Gastrocnemius medialis (tissue), 4 donors: Measurements from ENCODE around the gene MAPK1. TPM values are rescaled to one million over a fixed set of nuclear protein-coding genes. Genes with fewer than 3 reads are reported as not detected.
"Not testable (repeated sequence)": the region's sequence is repeated elsewhere in the genome, so short reads cannot be mapped to it uniquely, and the experiment has no call there.

Experiments
- ATAC-seq, 2 donors: fragments of 150-250 bp; one replicate each; pipeline ENCODE4 v1.9.1; 2016
- DNase-seq, 2 donors: peaks; one replicate each; pipeline ENCODE4 v3.0.0-alpha.2; 2019
- H3K27ac ChIP-seq, 4 donors: fragments of 200-600 bp; sonication (generic); 1 replicate in 1 of 4; 2 replicates in 3 of 4; pipeline ENCODE4 v1.5.1; 2016 to 2018; ENCODE audit warnings: mild to moderate bottlenecking in 2 of 4, moderate library complexity in 1 of 4
- H3K27me3 ChIP-seq, 3 donors: fragments of 200-600 bp; sonication (generic) in 2 of 3; 1 replicate in 1 of 3; 2 replicates in 2 of 3; pipeline versions ENCODE4 v1.5.1 to v1.6.0; 2016 to 2019; ENCODE audit warnings: mild to moderate bottlenecking in 1 of 3, moderate library complexity in 1 of 3
- H3K36me3 ChIP-seq, 2 donors: fragments of 200-600 bp; sonication (generic) in 1 of 2; one replicate each; pipeline ENCODE4 v1.5.1; 2017 to 2018
- H3K4me1 ChIP-seq, 2 donors: fragments of 200-600 bp; sonication (generic) in 1 of 2; one replicate each; pipeline ENCODE4 v1.5.1; 2016 to 2017; ENCODE audit warnings: mild to moderate bottlenecking in 2 of 2
- H3K4me3 ChIP-seq, 4 donors: fragments of 200-600 bp; sonication (generic) in 3 of 4; 1 replicate in 1 of 4; 2 replicates in 3 of 4; pipeline ENCODE4 v1.5.1; 2016 to 2019; ENCODE audit warnings: mild to moderate bottlenecking in 2 of 4
- H3K9me3 ChIP-seq, 3 donors: fragments of 200-600 bp; sonication (generic) in 2 of 3; 1 replicate in 1 of 3; 2 replicates in 2 of 3; pipeline ENCODE4 v1.5.1; 2016 to 2019
- POLR2A ChIP-seq, 2 donors: fragments of 450-650 bp; IDR thresholded peaks; one replicate each; pipeline ENCODE4 v1.6.1; 2017; ENCODE audit warnings: antibody characterized with exemption in 2 of 2, mild to moderate bottlenecking in 2 of 2, moderate library complexity in 2 of 2
- in situ Hi-C, 4 donors: fragments of 200-750 bp; cut with MboI; loops; one replicate each; pipeline versions ENCODE4 v1.15.0 to v1.8.0; 2017; ENCODE audit warnings: low sequenced_read_pairs in 4 of 4
- intact Hi-C: fragments of 100-400 bp; cut with DNase I; formaldehyde crosslinking; loops from one replicate; pipeline ENCODE4 v1.15.1; 2023; ENCODE audit warnings: low total_unique reads
- total RNA-seq, 4 donors: library from RNA; depleted of rRNA; stranded (reverse); fragments of >200 nt; gene quantifications; one replicate each; pipeline versions ENCODE4 v1.1.0 to v1.2.3, GENCODE V29; 2016
- TF ChIP-seq, protein P1 (sequence below), 5 experiments: fragments of 450-650 bp in 3 of 5; fragments of 200-600 bp in 2 of 5; sonication (generic) in 2 of 5; IDR thresholded peaks in 4 of 5; conservative IDR thresholded peaks in 1 of 5; 1 replicate in 4 of 5; 2 replicates in 1 of 5; pipeline ENCODE4 v1.5.1; 2016 to 2019; ENCODE audit warnings: antibody characterized with exemption in 5 of 5, mild to moderate bottlenecking in 3 of 5, moderate library complexity in 3 of 5

The MAPK1 gene
- total RNA-seq, 4 donors from 2014 or later, result 39.8 to 79.5 (median 57.2) TPM

DNA sequence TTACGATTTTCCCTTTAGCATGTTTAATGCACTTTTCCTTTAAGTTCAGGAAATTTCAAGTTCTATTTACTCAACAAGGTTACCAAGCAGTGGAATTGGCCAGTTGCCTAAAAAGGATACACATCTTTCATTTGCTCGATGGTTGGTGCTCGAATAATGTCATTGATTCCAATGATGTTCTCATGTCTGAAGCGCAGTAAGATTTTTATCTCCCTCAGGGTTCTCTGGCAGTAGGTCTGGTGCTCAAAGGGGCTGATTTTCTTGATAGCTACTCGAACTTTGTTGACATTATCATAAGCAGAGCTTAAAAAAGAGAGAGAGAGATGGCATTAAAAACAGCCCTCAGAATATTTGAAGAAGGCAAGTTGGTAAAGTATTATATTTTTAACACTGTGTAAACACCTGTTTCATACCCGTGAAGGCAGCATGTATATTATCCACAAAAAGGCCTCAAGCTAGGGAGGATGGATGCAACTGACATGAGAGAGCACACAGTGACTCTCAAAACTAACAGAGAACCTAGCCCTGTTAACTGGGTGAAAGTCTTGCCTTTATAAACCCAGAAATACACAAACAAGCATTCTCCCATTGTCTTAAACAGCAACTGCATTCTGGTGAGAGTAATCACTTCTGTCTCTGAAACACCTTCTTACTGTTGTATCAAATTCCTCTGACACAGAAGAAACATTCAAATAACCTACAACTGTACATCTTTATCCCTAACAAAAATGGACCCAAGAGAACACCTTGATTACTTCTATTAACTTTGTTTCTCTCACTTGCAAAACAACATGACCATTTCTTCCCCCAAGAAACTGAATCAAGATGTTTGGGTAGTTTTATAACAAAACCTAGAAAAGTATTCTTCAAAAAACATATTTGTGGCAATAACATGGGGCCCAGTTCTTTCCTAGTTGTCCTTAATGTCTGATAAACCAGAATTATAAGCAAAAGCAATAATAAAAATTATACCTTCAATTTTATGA, 59.6 kb downstream of the MAPK1 start:
- ATAC-seq (no peak), DNase-seq (no peak)
- no peaks in the 10 kb centered on the region for H3K9me3 ChIP-seq
- peaks cover 5 to 46% of the 10 kb centered on the region in 2 donors for H3K36me3 ChIP-seq
- no peak overlapping the region for H3K27ac ChIP-seq
- no peak overlapping the region for H3K4me3 ChIP-seq
- peaks cover 4 to 11% of the 10 kb centered on the region in 2 donors for H3K4me1 ChIP-seq
- TF ChIP-seq, protein P1, sequence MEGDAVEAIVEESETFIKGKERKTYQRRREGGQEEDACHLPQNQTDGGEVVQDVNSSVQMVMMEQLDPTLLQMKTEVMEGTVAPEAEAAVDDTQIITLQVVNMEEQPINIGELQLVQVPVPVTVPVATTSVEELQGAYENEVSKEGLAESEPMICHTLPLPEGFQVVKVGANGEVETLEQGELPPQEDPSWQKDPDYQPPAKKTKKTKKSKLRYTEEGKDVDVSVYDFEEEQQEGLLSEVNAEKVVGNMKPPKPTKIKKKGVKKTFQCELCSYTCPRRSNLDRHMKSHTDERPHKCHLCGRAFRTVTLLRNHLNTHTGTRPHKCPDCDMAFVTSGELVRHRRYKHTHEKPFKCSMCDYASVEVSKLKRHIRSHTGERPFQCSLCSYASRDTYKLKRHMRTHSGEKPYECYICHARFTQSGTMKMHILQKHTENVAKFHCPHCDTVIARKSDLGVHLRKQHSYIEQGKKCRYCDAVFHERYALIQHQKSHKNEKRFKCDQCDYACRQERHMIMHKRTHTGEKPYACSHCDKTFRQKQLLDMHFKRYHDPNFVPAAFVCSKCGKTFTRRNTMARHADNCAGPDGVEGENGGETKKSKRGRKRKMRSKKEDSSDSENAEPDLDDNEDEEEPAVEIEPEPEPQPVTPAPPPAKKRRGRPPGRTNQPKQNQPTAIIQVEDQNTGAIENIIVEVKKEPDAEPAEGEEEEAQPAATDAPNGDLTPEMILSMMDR (IDR thresholded peaks at IDR 0.05 in 4 of 5, conservative IDR thresholded peaks at IDR 0.05 in 1 of 5), result no peak
- no peak for TF ChIP-seq POLR2A (IDR thresholded peaks at IDR 0.05)
- in situ Hi-C loops (loop anchor here in 1 of 4 donors (10.0 kb wide), 2 partner anchors 47 to 63 kb away; no protein-coding TSS in a partner anchor), intact Hi-C loops (no loop called here)
- H3K27me3 ChIP-seq, result no peaks in the 10 kb centered on the region

DNA sequence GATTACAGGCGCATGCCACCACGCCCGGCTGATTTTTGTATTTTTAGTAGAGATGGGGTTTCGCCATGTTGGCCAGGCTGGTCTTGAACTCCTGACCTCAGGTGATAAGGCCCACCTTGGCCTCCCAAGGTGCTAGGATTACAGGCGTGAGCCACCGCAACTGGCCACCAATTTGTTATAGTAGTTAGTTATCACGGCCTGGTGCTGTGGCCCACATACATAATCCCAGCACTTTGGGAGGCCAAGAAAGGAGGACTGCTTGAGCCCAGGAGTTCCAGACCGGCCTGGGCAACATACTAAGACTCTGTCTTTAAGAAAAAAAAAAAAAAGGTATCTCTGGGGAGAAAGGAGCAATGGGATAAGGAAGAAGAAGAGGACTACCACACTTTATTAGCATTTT, 62.1 kb downstream of the MAPK1 start:
- H3K27me3 ChIP-seq, DNase-seq, H3K4me3 ChIP-seq, ATAC-seq, H3K27ac ChIP-seq, intact Hi-C loops, H3K9me3 ChIP-seq: not testable (repeated sequence)
- in situ Hi-C loops, result loop anchor here in 1 of 4 donors (10.0 kb wide), 2 partner anchors 49 to 61 kb away; no protein-coding TSS in a partner anchor
- Histone ChIP-seq H3K4me1 (peaks cover 4 to 11% of the 10 kb centered on the region in 2 donors), H3K36me3 (peaks cover 5 to 65% of the 10 kb centered on the region in 2 donors)

DNA sequence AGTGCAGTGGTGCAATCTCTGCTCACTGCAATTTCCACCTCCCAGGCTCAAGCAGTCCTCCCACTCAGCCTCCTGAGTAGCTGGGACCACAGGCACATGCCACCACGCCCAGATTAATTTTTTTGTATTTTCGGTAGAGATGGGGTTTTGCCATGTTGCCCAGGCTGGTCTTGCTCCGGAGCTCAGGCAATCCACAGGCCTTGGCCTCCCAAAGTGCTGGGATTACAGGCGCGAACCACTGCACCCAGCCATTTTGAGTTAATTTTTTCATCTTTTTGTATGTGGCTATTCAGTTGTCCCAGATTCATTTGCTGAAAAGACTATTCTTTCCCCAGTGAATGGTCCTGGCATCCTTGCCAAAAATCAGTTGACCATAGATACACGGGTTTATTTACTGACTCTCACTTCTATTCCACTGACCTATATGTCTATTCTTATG, 63.6 kb downstream of the MAPK1 start:
- no peaks in the 10 kb centered on the region for H3K9me3 ChIP-seq
- no peak for ATAC-seq
- no peaks in the 10 kb centered on the region for H3K27me3 ChIP-seq
- in situ Hi-C loops, result loop anchor here in 1 of 4 donors (10.0 kb wide), 2 partner anchors 51 to 59 kb away; no protein-coding TSS in a partner anchor
- DNase-seq, result no peak
- H3K36me3 ChIP-seq, result peaks cover 5 to 75% of the 10 kb centered on the region in 2 donors
- H3K27ac ChIP-seq, result no peak overlapping the region
- TF ChIP-seq POLR2A (IDR thresholded peaks at IDR 0.05), result no peak
- TF ChIP-seq, protein P1 (IDR thresholded peaks at IDR 0.05 in 4 of 5, conservative IDR thresholded peaks at IDR 0.05 in 1 of 5), result no peak
- intact Hi-C loops, result no loop called here
- peaks cover 0 to 11% of the 10 kb centered on the region in 2 donors for H3K4me1 ChIP-seq
- no peak overlapping the region for H3K4me3 ChIP-seq

DNA sequence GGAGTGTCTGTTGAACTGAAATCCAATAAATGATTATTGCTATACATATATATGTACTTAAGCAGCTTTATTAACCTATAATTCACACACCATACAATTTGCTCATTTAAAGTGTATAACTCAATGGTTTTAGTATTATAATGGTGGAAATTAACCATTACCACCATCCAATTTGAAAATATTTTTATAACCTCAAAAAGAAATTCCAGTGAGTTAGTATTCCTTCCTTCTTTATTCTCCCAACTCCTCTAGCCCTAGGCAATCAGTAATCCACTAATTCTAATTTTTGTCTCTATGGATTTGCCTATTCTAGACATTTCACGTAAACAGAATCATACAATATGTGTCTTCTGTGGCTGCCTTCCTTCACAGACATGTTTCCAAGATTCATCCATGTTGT, 64.8 kb downstream of the MAPK1 start:
- ATAC-seq (no peak), DNase-seq (no peak)
- intact Hi-C loops (no loop called here), in situ Hi-C loops (loop anchor here in 1 of 4 donors (10.0 kb wide), 2 partner anchors 52 to 58 kb away; no protein-coding TSS in a partner anchor)
- Histone ChIP-seq H3K4me3 (no peak overlapping the region), H3K9me3 (no peaks in the 10 kb centered on the region), H3K36me3 (peaks cover 5 to 86% of the 10 kb centered on the region in 2 donors), H3K27me3 (no peaks in the 10 kb centered on the region), H3K4me1 (peaks cover under 1 to 4% of the 10 kb centered on the region in 2 donors), H3K27ac (no peak overlapping the region)
- TF ChIP-seq, protein P1 (IDR thresholded peaks at IDR 0.05 in 4 of 5, conservative IDR thresholded peaks at IDR 0.05 in 1 of 5), result no peak
- TF ChIP-seq POLR2A (IDR thresholded peaks at IDR 0.05), result no peak

DNA sequence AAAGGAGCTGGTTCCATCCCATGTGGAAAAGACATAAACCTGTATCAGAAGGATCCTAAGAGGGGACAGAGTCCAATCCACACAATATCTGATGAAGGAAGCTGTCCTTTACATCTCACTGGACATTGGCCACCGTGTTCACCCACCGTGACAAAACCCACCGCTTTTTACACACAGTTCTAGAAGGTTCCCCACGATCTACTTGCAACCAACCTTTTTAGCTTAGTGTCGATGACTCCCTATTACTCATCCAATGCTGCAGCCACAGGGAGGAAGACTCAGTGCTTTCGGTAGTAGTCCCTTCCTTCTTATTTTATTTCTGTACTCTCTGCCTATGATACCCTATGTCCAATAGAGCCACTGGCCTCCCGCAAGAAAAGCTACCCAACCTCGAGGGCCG, 65.4 kb downstream of the MAPK1 start:
- Histone ChIP-seq H3K9me3 (no peaks in the 10 kb centered on the region), H3K36me3 (peaks cover 3 to 82% of the 10 kb centered on the region in 2 donors), H3K4me3 (no peak overlapping the region), H3K4me1 (peaks cover 7 to 10% of the 10 kb centered on the region in 2 donors), H3K27ac (no peak overlapping the region), H3K27me3 (no peaks in the 10 kb centered on the region)
- in situ Hi-C loops, result loop anchor here in 1 of 4 donors (10.0 kb wide), 2 partner anchors 53 to 57 kb away; no protein-coding TSS in a partner anchor
- ATAC-seq (no peak), DNase-seq (no peak)
- intact Hi-C loops, result no loop called here
- TF ChIP-seq POLR2A (IDR thresholded peaks at IDR 0.05), result no peak
- TF ChIP-seq, protein P1 (IDR thresholded peaks at IDR 0.05 in 4 of 5, conservative IDR thresholded peaks at IDR 0.05 in 1 of 5), result no peak

DNA sequence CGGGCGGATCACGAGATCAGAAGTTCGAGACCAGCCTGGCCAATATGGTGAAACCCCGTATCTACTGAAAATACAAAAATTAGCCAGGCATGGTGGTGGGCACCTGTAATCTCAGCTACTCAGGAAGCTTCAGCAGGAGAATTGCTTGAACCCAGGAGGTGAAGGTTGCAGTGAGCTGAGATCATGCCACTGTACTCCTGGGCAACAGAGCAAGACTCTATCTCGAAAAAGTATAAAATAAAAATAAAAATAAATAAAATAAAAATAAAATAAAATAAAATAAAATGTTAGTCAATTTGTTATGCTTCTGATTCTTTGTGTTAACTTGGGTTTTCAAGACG, 66.2 kb downstream of the MAPK1 start:
- DNase-seq, H3K27me3 ChIP-seq, H3K27ac ChIP-seq, H3K4me3 ChIP-seq, ATAC-seq, intact Hi-C loops, H3K9me3 ChIP-seq: not testable (repeated sequence)
- H3K4me1 ChIP-seq, result peaks cover 15 to 18% of the 10 kb centered on the region in 2 donors
- peaks cover 0 to 74% of the 10 kb centered on the region in 2 donors for H3K36me3 ChIP-seq
- in situ Hi-C loops, result loop anchor here in 1 of 4 donors (10.0 kb wide), 2 partner anchors 54 to 56 kb away; no protein-coding TSS in a partner anchor
